Ammon's horn (tissue), 1 donor: Measurements from ENCODE around the gene WEE1.
"Not testable (repeated sequence)": the region's sequence is repeated elsewhere in the genome, so short reads cannot be mapped to it uniquely, and the experiment has no call there.

Source experiments
- DNase-seq: peaks from one replicate; pipeline ENCODE4 v3.0.0-alpha.2; 2016; ENCODE audit warnings: low spot score

Gene WEE1

DNA sequence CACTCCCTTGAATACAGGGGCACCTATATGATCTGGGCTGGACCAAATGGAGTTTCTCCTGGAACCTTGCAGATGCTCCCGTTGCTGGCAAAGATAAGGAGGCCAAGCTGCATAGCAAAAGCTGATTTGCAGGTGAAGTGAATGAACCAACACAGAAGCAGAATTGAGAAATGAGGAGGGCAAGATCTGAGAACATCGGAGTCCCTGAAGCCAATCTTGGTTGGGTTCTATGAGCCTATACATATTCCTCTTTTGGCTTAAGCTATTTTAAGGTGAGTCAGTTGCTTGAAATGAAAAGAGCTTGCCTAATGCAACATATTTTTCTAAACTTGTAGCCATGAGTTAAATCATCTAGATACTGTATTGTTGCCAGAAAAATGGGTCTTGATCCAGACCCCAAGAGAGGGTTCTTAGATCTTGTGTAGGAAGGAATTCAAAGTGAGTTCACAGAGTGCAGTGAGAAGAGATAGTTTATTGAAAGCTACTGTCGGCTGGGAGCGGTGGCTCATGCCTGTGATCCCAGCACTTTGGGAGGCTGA lies 23.5 kb downstream of the WEE1 start:
- DNase-seq, result no peak

DNA sequence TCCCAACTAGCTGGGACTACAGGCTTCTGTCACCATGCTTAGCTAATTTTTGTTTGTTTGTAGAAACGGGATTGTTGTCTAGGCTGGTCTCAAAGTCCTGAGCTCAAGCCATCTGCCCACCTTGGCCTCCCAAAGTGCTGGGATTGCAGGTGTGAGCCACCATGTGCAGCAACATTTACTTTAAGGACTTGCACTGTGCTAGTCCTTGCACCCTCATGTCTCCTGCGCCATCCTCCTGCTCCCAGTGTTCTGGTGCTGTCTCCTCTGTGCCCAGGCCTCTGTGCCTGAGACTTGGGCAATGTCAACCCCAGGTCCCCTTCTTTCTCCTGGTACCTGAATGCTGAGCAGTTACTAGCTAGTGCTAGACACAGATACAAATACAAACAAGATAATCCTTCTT lies 26.7 kb downstream of the WEE1 start:
- no peak for DNase-seq

DNA sequence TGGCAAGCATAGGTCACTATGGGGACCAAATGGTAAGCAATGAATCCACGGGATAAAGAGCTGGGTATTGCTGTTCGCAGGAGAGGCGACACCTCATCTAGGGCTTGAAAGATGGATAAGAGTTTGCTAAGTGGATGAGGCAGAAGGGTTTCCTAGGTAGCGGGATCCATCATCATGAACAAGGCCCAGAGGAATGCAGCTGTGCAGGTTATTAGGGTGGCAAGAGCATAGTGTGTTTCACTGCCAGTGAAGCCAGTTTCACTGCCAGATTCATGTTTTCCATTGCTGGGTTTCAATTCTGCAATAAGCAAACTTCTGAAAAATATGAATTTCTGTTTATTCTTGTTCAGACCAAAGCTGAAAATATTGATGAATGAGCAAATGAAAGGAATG lies 27.2 kb downstream of the WEE1 start:
- DNase-seq, result no peak

DNA sequence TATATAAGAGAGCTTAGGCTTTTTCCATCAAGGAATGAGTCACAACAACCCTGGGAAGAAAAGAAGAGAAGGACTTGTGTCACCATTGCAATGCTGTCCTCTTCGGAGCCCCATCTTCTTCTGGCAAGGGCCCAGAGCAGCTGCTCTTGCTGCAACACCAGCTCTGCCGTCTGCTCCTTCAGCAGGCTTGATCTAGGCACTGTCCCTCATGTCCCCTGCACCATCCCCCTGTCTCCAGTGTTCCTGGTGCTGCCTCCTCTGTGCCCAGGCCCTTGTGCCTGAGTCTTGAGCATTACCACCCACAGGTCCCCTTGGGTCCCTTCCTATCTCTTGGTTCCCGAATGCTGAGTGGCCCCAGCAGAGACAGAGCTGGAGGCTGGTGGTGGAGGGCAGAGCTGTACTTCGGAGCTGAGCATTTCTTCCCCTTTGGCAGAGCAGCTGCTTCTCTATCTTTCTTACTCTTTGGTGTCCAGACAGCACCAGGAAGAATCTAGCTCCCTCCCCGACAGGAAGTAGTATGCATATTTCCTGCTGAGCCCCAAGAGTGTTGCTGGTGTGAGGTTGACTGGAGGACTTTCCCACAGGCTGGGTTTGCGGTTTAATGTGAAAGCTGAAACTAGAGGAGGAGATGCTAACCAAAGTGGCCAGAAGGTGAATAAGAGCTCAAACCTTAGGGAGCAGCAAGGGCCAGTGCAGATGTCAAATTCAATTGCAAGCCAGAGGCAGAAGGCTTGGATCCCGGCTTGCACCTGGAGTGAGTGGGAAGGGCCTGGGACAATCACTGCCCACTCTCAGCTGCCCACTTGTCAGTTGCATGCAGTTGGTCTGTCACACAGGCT lies 27.8 kb downstream of the WEE1 start:
- peak; percentile 62 for DNase-seq

DNA sequence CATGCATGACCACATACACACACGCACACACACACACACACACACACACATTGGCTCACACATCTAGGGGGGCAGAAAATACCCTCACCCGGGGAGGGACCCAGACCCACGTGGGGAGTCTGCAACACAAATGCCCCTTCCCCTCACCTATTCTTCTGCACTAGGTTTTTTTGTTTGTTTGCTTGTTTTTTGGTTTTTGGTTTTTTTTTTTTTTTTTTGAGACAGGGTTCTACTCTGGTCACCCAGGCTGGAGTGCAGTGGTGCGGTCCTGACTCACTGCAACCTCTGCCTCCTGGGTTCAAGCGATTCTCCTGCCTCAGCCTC lies 28.4 kb downstream of the WEE1 start:
- DNase-seq, result no peak

DNA sequence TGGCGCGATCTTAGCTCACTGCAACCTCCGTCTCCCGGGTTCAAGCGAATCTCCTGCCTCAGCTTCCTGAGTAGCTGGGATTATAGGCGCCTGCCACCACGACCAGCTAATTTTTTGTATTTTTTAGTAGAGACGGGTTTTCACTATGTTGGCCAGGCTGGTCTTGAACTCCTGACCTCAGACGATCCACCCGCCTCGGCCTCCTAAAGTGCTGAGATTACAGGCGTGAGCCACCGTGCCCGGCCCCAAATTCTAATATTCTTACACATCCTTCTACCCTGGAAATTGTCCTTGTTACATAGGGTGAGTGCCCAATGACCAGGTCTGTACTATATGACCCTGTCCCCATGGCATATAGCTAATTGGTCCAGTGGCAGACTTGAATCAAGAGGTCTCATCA lies 29.7 kb downstream of the WEE1 start:
- DNase-seq, result not testable (repeated sequence)

DNA sequence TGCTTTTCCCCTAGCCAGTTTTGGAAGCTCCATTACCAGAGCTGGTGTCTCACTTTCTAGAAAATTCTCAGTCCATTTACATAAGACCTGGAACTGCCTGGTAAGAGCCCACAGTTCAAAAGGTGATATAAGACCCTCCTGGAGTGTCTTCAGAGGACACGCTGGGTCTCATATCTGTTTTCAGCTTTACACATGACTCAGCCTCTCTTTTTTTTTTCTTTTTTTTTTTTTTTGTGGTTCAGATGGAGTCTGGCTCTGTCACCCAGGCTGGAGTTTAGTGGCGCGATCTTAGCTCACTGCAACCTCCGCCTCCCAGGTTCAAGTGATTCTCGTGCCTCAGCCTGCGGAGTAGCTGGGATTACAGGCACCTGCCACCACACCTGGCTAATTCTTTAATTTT lies 30.7 kb downstream of the WEE1 start:
- DNase-seq, result no peak

DNA sequence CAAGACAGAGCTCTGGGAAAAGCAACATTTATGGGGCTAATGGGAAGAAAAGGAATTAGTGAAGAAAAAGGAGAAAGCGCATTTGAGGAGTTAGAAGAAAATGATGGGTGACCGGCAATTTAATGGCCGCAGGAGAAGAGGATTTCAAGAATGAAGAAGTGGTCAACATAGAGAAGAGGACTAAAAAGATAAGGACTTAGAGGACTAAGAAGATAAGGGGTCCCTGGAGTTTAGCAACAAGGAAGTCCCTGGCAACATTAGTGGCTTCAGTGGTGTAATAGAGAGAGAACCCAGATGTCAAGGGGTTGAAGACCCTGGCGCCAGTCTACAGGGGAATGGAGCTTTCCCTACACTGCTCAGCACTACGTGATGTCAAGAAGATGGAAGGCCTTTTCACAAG lies 32.3 kb downstream of the WEE1 start:
- no peak for DNase-seq

DNA sequence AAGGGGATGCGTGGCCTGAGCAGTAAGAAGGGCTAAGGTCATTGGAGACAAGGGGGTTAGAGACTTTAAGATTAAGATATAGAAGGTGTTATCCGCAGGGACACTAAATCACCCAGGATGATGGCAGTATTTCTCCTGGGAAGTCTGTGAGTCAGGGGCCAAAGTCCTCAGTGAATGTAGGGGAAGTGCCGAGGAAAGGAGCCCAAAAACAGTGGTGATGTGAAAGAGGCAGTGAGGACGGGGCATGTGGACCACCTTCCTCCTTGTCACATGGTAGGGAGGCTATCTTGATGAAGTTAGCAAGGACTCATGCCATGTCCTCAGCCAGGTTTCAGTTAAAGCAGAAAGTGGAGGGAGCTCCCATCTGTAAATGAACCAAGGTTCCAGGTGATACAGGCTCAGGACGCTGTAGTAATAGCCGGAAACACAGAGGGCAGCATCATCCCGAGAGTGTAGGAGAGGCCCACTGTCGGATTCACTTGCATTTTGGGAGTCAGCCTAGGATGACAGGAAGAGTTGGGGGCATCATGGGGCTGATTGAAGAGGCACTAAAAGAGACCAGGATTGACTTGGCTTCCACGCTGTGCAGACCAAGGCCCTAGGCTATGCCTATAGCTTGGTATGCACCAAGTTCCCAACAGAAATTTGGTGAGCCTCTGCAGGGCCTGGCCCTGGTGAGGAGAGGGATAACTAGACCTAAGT lies 33.5 kb downstream of the WEE1 start:
- DNase-seq, result no peak

DNA sequence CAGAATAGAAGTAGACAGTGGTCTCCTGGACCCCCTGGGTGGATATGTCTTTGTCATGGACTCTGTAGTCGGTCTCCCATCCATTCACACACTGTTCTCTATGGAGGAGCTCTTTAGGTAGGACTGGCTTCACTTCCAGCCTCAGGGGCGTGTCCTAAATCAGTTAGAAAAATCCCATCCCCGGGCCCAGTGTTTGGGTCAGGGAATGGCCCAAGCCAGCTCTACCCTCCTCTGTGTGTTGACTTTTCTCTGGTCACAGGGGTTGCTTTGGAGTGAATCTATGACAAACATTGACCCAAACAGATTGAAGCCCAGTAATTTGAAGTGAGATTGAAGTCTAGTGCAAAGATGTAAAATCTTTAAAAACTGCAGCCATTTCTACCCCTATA lies 34.0 kb downstream of the WEE1 start:
- DNase-seq, result no peak

DNA sequence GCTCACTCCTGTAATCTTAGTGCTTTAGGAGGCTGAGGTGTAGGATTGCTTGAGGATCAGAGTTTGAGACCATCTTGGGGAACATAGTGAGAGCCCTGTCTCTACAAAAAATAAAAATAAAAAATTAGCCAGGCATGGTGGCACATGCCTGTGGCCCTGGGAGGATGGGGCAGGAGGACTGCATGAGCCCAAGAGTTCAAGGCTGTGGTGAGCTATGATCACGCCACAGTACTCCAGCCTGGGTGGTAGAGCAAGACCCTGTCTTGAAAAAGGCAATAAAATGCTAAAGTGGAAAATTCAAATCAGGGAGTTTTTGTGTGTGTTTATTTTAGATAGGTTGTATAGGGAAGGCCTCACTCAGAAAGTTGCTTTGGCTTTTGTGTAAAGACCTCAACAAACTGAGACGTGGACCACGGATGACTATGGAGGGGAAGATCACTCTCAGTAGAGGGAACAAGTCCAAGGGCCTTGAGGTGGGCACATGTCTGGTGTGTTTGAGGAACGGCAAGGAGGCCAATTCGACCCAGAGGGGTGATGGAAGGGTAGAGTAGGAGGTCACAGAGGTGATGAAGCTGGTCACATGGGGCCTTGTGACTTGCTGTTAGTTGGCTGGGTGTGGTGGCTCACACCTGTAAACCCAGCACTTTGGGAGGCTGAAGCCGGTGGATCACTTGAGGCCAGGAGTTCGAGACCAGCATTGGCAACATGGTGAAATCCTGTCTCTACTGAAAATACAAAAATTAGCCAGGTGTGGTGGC lies 35.7 kb downstream of the WEE1 start:
- DNase-seq, result no peak

DNA sequence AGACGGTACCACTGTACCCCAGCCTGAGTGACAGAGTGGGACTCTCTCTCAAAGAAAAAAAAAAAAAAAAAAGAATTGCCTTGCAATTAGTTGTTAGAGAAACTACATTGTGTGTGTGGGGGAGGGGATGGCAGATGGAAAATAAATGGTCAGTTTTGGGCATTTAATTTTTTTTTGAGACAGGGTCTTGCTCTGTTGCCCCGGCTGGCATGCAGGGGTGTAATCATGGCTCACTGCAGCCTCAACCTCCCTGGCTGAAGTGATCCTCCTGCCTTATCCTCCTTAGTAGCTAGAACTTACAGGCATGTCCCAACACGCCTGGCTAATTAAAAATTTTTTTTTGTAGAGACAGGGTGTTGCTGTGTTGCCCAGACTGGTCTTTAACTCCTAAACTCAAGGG lies 36.4 kb downstream of the WEE1 start:
- DNase-seq, result no peak

DNA sequence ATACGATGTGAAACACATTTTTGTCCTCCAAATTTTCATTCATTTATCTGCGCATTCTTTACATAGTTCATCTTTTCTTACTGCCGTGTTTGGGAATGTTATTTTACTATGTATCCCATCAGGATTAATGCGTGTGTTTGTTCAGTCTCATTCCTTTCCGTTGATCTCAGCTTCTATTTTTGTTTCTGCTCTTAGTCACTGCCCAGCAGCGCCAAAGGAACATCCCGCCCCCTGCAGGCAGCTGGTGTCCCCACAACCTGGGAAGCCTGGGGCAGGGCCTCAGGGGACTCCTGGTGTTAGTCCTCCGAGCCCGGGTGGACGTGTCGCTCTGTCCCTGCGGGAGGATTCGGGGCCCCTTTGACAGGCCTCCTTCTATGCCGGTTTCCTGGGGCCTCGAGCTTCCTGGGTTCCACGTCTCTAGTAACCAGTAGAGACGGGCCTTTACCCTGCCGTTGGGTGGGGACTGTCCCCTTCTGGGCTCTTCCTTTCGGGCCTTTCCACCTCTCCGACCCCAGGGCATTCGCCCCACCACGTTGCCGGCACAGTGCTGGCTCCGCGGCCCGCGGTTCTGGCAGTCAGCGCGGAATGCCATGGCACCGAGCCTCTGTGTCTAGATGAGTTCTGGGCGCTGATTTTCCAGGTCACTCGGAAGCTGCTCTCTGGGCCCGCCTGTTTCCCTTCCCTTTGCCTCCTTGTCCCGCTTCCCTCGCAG lies 39.8 kb downstream of the WEE1 start:
- DNase-seq, result peak; percentile 96

DNA sequence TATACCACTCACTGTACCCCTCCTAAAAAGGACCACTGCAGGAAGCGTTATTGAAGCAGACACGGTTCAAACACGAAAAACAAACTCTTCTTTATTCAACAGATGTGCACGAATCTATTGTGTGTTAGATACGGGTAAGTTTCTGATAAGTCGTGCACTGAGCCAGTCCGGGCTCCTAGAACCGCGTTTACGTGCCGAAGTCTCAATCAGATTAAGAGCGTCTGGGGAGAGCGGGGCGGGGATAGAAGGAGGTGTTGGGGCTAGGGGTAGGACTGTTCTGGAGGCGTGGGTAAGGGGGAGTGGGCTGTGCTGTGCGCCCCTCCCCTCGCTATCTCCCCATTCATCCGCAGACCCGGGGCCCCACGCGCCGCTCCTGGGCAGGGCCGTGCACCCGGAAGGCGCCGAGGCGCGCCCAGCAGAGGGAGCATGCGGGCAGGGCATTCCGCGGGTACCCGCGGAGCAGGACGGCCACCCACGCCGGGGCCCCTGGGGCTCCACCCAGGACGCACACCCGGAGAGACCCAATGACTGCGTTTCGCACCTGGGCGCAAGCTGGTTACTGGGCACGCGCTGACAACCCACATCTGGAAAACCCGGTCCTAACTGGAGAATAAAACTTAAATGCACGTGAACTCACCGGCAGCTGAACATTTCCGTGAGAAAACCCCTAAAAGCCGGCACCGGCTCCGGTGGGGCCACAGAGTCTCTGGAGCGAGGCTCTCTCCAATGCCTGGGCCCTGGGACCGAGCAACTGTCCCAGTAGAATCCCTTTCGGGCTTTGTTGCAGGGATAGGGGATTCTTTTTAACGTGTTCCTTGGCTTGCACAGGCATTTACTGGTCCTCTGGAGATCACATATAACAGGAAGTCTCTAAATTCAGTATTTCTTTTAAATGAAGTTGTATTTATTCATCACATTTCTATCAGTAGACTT lies 40.6 kb downstream of the WEE1 start:
- peak; percentile 84 for DNase-seq

DNA sequence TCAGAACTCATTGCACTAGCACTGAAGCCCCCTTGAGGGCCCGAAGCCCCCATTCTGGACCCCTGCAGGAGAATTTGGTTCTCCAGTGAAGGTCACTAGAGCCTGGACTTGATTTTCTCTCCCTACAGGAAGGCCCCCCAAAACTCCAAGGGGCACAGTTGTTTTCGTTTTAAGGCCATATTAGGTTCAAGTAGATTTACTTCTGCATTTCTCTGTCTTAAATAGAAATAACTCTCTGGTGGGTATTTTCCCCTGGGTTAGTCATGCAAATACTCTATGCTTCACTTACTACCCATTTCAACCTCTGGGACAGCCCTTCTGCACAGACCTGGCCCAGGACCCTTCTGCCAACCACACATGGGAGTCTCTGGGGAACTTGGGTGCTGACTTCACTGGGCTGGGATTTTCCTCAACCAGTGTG lies 41.6 kb downstream of the WEE1 start:
- DNase-seq, result peak; percentile 15

DNA sequence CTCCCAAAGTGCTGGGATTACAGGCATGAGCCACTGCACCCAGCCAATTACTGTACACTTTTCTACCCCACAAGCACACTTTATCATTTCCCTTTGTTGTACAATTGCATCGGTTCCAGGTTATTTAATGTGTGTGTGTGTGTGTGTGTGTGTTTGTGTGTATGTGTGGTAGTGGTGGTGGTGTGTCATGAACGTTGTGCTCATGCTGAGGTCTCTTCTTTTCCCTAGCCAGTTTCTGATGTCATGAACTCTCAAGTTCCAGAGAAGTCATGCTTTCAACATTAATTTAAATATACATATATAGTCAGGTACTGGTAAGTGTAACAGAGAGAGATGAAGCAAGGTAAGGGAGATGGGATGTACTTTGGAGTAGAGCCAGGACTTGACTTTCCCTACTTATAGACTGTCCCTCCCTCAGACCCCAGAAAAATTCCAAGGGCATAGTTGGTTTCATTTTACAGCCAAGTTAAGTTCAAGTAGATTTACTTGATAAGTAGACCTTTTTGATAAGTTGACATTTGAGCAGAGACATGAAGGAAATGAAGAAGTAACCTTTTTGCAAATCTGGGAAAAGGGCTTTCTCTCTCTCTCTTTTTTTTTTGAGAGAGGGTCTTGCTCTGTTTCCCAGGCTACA lies 42.7 kb downstream of the WEE1 start:
- DNase-seq, result no peak

DNA sequence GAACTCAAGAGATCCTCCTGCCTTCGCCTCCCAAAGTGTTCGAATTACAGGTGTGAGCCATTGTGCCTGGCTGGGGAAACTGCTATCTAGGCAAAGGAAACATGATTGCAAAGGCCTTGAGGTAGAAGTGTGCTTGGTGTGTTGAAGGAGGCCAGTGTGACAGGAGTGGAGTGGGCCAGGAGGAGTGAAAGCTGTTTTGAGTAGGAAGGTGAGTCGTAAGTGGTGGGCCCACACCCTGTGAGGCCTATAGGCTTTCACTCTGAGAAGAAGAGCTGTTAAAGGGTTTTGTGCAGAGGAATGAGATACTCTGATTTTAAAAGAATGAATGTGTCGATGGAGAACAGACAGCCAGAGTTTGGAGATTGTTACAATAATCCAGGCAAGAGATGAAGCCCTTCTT lies 43.4 kb downstream of the WEE1 start:
- DNase-seq, result no peak

DNA sequence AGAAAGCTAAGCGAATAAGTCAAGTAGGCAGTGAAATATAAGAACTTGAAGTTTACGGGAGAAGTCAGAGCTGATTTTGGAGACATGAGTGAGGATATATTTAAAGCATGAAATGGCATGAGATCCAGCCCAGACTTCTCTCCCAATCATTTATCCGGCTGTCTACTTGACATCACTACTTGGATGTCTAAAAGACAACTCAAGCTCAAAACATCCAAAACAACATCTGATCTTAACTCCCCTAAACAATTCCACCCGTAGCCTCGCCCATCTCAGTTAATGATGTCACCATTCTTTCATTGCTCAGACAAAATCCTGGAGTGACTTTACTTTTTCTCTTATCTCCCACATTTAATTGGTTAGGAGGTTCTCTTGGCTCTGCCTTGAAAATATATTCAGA lies 44.5 kb downstream of the WEE1 start:
- no peak for DNase-seq

DNA sequence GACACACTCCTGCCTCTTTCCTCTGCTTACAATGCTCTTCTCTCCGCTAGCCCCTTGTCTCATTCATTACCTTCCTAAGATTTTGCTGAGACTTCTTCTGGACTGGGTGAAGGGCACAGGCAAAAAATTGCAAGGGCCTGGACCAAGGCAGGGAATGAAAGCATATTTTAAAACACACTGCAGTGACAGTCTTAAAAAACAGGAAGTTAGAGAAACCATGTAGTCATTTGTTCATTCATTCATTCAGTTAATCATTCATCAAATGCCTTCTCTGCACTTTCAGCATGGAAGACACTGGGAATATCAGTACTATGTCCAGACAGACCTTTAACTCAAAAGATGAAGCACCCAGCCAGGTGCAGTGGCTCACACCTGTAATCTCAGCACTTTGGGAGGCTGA lies 45.5 kb downstream of the WEE1 start:
- no peak for DNase-seq

DNA sequence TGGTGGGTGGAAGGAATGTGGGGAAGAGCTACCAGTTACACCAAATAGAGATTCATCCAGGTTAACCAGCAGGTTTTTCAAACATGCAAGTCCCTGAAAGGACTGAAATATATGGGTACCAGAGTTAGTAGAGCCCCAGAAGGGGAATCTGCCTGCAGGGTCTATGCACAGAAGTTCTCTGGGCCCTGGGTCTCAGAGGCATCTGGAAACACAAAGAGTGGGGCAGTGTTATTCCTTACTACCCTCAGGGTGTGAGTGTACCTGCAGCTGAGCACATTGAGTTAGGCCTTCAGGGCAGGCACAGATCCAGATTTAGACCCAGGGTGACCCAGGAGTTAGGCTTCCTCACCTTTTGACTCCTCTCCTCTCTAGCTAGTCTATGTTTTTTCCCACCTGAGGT lies 46.5 kb downstream of the WEE1 start:
- DNase-seq, result no peak

DNA sequence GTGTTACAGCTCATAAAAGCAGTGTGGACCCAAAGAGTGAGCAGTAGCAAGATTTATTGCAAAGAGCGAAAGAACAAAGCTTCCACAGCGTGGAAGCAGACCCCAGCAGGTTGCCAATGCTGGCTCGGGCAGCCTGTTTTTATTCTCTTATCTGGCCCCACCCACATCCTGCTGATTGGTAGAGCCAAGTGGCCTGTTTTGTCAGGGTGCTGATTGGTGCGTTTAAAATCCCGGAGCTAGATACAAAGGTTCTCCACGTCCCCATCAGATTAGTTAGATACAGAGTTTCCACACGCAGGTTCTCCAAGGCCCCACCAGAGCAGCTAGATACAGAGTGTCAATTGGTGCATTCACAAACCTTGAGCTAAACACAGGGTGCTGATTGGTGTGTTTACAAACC lies 48.9 kb downstream of the WEE1 start:
- not testable (repeated sequence) for DNase-seq
